Gastrocnemius medialis (tissue), 4 donors: ENCODE data around the gene UBR4.

Source experiments
- POLR2A ChIP-seq, 2 donors: fragments of 450-650 bp; IDR thresholded peaks; one replicate each; pipeline ENCODE4 v1.6.1; 2017; ENCODE audit warnings: antibody characterized with exemption in 2 of 2, mild to moderate bottlenecking in 2 of 2, moderate library complexity in 2 of 2
- TF ChIP-seq, protein P1 (sequence below), 5 experiments: fragments of 450-650 bp in 3 of 5; fragments of 200-600 bp in 2 of 5; sonication (generic) in 2 of 5; IDR thresholded peaks in 4 of 5; conservative IDR thresholded peaks in 1 of 5; 1 replicate in 4 of 5; 2 replicates in 1 of 5; pipeline ENCODE4 v1.5.1; 2016 to 2019; ENCODE audit warnings: antibody characterized with exemption in 5 of 5, mild to moderate bottlenecking in 3 of 5, moderate library complexity in 3 of 5

DNA sequence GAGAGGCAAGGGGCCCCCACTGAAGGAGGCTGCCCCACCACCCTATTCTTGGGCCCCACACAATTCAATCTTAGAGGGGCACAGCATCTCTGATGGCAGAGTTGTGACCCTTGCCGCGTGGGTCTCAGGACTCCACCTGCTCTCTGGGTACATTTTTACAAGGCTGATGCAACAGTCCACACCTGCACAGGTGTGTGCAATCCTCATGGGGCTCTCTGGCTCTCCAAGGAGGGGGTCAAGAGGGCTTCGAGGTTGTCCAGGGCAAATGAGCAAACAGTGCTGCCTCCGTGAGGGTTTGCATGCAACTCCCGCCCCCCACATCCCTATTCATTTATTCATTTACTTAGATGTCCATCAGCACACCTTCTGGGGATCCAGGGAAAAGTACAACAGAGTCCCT, 172.0 kb downstream of the UBR4 start:
- TF ChIP-seq, protein P1, sequence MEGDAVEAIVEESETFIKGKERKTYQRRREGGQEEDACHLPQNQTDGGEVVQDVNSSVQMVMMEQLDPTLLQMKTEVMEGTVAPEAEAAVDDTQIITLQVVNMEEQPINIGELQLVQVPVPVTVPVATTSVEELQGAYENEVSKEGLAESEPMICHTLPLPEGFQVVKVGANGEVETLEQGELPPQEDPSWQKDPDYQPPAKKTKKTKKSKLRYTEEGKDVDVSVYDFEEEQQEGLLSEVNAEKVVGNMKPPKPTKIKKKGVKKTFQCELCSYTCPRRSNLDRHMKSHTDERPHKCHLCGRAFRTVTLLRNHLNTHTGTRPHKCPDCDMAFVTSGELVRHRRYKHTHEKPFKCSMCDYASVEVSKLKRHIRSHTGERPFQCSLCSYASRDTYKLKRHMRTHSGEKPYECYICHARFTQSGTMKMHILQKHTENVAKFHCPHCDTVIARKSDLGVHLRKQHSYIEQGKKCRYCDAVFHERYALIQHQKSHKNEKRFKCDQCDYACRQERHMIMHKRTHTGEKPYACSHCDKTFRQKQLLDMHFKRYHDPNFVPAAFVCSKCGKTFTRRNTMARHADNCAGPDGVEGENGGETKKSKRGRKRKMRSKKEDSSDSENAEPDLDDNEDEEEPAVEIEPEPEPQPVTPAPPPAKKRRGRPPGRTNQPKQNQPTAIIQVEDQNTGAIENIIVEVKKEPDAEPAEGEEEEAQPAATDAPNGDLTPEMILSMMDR (IDR thresholded peaks at IDR 0.05 in 4 of 5, conservative IDR thresholded peaks at IDR 0.05 in 1 of 5): no peak
- no peak for TF ChIP-seq POLR2A (IDR thresholded peaks at IDR 0.05)
